HG02588 (cell line): ENCODE measurements around the gene FOXJ3.
"Not testable (repeated sequence)": the region's sequence is repeated elsewhere in the genome, so short reads cannot be mapped to it uniquely, and the experiment has no call there.

Source experiments
- ATAC-seq: cut with Tn5 transposase; IDR thresholded peaks from one replicate; pipeline ENCODE4 v1.9.1; 2021; ENCODE audit warnings: mild to moderate bottlenecking, moderate library complexity; ENCODE audit not compliant: unreplicated experiment

FOXJ3 gene

DNA sequence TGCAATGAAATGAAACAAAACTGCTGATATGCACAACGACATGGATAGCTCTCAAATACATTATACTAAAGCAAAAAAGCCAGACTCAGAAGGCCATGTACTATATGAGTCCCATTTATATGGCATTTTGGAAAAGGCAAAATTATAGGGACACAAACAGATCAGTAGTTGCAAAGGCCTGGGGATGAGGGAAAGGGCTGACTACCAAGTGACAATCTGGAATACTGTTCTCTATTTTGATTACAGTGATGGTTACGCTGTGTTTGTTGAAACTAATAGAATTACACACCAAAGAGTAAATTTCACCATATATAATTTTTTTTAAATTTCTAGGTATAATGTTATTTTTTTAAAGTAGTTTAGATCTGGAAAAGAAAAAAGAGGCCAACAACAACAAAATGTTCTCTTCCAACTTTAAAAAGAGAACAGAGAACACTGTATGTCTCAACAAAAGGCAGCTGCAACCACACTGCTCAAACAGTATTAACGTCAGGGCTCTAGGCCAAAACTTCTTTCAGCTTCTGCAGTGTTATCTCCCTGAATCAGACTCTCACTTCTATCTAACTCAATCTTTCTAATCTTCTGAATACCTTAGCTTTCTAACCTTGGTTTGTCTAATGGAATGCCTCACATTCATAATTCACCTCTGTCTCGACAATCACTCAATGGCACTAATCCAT lies 75.8 kb downstream of the FOXJ3 start:
- no peak for ATAC-seq

DNA sequence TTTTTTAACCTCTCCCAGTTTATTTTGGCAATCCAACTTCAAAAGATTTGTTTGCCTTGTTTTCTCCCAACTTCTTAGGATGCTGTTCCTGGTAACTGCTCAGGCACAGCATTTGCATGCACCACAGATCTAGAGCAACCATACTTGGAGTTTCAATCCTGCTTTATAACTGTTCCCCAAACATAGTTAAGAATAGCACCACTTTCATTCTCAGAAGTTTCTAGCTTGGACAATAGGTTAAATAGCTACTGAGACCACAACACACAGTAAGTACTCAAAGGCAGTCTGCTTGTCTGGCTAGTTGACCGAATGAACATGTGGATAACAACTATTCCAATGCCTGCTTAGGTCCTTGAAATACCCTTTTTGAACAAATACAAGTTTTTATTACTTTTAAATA lies 76.8 kb downstream of the FOXJ3 start:
- ATAC-seq = no peak

DNA sequence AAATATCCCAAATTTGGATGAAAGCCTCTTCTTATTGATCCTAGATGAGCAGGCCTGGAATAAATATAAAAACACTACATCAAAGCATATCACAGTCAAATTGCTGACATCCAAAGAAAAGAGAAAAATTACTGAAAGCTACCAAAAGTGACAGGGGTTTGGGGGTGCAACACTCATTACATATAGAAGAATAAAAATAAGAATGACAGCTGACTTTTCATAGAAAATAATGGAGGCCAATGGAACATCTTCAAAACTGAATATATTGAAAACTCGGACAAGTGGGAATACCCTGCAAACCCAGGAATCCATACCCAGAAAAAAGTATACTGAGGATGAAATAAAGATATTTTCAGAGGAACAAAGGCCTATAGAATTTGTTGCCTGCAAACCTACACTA lies 84.0 kb downstream of the FOXJ3 start:
- ATAC-seq = no peak

DNA sequence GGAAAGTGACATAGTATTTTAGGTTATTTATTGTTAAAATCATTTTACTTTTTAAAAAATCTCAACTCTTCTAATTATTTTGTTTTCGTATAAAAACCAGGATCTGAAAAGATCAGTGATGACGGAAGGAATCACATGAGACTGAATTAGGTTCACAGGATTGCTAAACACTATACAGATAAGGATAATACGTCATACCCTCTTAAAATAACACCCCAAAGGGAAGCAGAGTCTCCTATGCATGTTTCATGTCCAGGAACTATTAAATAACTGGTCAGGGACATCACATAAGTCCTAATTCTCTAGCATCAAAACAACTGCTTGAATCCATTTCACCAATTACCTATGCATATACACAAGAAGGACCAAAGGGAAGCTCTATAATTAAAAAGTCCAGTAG lies 84.9 kb downstream of the FOXJ3 start:
- ATAC-seq = no peak

DNA sequence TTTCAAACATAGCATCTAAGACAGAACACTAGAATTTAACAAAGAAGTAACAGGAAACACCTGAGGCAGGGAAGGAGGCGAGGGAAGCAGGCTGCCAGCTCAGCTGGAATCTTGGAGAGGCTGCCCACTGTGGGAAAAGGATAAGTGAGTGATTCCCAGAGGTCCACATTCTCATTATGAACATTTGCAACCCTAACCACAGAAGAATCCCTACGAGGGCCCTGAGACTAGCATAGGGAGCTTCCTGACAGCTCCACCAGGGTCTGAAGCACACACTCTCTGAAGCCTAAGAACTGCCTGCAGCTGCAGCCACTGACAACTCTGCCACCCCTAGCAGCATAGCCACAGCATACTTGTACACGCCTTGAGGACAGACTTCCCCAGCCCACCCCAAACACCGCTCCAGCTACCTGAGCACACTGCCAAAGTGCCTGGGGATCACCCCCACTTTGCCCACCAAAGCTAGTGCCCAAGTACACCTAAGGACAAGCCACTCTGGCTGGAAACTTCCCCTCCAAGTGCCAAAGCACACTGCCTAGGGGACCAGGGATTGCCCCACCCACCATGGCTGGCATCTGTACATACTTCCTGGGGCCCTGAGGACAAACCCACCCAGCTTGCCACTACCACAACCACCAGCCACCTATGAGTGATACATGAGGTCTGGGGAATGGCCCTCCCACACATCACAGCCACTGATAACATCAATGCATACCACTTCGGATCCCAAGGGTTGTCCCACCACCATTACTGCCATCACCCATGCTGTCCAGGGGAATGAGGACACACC lies 93.9 kb downstream of the FOXJ3 start:
- ATAC-seq = no peak

DNA sequence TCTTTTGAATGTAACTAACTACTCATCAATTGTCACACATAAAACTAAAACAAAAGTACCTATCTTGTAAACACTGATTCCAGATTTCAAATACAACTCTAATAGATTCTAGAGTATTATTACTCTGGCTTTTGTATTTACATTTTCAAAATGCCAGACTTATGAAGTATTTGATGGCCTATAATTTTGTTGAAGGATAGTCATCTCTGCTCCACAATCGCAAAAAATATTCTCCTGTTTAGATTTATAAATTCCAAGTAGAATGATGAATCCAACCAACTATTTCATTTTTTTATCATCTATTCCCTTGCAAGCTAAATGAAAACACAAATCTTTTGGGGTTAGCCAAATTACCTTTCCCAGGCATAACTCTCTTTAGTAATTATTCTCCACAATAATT lies 95.5 kb downstream of the FOXJ3 start:
- no peak for ATAC-seq

DNA sequence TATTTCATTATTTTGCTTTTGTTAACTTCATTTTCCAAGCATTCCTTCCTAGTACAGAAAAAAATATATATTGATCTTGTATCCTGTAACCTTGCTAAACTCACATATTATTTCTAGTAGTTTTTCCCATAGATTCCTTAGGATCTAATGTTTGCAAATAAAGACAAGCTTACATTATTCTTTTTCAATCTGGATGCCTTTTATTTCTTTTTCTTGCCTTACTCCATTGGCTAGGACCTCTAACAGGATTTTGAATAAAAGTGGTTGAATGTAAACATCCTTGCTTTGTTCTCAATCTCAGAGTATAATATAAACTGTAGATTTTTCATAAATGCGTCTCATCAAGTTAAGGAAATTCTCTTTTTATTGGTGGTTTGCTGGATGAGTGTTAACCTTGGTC lies 96.0 kb downstream of the FOXJ3 start:
- ATAC-seq = no peak

DNA sequence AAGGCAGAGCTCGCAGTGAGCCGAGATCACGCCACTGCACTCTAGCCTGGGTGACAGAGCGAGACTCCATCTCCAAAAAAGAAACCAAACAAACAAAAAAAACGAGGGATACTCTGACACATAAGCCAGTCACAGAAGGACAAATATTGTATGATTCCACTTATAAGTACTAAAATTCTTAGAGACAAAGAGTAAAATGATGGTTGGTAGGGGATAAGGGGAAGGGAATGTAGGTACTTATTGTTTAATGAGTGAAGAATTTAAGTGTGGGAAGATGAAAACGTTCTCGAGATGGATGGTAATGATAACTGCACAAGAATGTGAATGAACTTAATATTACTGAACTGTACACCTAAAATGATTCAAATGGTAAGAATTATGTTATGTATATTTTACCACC lies 103.8 kb downstream of the FOXJ3 start:
- ATAC-seq = no peak

DNA sequence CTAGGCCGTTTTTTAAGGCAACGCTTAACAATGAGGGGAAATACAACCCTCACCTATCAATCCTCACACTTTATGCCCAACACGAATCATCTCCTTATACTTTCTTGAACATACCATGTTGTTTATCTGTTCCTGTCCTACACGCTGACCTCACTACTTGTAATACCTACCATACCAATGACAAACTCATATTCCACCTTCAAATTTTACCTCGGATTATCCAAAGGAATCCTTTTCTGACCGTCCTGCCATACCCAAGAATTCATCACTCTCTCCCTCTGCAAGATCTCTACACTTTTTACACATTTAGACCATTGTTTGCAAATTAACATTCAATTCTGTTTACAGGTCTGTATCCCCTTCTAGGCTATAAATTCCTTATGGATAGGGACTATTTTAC lies 106.1 kb downstream of the FOXJ3 start:
- no peak for ATAC-seq

DNA sequence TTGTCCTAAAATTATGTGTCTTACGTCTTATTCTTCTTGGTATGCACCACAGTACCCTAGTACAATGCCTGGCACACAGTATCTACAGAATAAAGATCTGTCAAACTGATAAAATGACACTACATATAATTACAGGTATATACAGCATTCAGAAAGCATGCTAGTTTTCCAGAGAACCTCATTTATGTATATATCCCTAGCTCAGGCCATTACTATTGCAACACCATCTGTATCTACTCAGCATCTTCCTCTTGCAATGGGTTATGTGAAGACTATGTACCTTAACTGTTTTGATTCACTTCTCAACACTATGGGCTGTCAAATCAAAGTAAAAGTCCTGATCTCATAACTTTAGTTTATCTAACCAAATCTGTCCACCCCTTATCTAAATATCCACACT lies 112.0 kb downstream of the FOXJ3 start:
- ATAC-seq = no peak

DNA sequence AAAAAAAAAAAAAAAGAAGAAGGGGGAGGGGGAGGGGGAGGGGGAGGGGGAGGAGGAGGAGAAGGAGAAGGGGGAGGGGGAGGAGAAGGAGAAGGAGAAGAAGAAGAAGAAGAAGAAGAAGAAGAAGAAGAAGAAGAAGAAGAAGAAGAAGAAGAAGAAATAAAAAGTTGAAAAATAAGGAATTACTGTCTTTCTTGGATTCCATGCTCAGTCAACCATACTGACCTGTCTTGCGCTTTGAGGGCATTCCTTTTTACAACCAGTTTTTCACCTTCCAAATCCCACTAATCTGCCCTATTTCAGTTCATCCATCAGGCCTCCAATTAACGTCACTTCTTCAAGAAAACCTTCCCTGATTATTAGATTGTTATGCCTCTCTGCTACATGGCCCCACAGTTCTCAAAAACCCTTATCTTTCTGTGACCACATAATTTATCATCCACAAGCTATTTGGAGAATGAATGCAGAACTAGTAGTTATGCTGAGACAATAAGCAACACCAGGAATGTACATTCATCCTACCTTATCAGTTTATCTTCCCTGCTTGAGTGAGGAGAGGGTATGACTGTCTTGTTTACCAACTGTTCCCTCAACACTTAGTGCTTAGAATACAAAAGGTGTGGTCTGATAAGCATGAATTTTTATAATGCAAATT lies 113.0 kb downstream of the FOXJ3 start:
- ATAC-seq = no peak

DNA sequence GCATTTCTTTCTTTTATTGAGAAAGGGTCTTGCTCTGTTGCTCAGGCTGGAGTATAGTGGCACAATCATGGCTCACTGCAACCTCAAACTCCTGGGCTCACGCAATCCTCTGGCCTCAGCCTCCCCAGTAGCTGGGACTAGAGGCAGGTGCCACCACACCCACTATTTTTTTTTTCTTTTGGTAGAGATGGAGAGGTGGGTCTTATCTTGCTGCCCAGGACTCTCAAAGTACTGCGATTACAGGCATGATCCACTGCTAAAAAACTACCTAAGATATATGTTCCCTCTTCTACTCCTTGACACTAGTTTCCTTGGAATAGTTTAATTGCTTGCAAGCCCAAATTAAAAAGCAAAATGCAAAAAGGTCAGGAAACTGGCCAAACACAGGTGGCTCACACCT lies 113.6 kb downstream of the FOXJ3 start:
- no peak for ATAC-seq

DNA sequence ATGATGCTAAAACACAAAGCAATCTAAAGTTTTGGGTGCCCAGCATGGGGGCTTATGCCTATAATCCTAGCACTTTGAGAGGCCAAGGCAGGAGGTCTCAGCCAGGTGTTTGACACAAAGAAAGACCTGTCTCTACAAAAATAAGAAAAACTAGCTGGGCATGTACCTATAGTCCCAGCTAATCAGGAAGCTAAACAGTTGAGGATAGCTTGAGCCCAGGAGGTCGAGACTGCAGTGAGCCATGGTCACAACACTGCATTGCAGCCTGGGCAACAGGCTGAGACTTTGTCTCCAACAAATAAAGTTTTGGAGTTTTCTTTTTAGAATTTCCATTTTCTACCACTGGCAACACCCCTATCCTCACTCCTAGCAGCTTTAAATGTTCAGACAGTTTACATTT lies 115.4 kb downstream of the FOXJ3 start:
- no peak for ATAC-seq

DNA sequence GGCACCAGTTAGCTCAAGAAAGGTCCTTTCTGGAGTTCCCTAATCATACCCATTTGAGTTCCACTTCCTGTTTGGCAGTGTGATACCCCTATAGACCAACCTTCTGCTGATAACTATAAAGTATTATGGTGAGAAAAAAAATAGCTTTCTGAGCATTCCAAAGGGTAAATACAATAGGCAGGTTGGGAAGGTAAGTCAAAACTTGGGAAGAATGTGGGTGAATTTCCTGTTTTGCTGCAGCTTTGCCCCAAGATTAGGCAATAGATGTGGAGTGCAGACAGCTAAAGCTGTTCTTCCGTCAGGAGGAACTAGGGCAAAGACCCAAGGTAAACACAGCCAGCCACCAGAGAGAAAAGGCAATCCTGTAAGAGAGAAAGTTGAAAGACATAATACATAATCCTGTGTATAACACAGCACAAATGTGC lies 120.6 kb downstream of the FOXJ3 start:
- ATAC-seq = no peak

DNA sequence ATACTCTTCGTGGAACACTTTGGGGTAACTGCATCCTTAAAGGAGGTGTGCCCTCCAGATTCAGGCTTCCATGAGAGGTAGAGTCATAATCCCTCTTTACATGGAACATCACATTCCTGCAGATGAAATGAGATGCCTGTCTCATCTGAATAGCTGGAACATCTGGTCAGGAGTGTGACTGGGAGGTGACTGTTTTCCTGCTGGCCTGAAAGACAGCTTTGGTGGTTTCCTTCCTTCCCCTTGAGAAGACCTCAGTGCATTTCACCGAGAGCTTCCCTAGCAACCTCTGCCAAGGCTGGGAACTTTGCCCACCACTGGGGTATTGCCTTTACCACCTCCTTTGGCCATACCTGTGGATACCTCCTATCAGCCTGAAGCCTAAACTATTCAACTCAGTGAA lies 123.8 kb downstream of the FOXJ3 start:
- ATAC-seq = no peak

DNA sequence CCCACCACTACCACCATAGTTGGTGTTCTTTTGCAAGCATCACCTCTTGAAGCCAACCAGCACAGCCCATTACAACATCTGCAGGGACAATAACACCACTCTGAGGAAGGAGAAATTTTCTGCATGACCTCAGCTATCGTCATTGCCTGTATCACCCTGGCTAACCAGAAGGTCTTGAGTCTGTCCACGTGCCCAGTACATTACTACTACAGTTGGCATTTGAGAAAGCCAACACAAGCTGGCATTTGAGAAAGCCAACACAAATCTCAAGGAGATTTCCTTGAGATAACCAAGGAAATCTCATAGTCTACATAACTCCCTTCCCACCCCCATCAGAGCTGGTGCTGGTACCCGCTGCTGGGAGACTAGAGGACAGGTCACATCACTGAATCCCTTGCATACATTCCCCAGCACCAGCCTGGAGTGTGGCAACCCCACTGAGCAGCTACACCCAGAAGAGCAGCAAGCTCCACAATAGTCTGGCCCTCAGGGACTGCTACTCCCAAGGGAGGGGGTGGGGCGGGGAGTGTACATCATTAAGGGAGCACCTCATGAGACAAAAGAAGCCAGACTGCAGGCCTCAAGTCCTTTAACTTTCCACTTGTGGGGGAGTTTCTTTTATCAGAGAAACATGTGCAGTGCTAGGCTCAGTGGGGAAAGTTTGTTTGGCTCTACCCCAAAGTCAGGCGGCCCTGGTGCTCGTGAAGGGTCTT lies 124.5 kb downstream of the FOXJ3 start:
- no peak for ATAC-seq

DNA sequence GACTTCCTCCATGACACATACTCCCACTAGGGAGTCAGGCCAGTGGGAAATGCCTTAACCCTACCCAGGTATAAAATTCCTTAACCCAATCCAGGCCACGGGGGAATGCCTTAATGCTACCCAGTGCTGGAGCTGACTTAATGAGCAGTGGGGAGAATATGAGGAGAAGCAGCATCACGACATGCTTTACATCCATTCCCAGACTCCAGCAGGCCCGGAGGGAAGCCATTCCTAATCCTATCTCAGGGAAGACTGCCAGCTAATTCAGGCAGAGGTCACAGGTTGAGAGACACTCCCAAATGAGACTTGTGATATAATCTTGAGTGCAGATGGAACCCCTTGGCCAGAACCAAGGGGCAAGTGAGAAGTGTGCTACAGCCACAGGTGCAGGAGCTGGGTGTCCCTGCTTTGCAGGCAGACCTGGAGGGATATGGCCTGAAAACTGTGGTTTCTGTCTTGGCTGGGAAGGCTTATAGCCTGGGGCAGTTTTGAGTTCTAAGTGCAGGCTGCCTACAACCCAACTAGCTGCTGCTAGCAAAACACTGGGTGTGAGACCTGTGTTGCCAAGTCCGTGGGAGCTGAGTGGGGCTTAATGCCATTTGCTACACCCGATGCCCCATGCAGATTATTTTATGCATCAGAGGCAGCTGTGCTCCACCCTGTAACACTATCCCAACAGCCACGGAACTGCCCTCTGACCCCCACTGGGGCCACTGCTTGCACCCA lies 125.3 kb downstream of the FOXJ3 start:
- ATAC-seq = no peak

DNA sequence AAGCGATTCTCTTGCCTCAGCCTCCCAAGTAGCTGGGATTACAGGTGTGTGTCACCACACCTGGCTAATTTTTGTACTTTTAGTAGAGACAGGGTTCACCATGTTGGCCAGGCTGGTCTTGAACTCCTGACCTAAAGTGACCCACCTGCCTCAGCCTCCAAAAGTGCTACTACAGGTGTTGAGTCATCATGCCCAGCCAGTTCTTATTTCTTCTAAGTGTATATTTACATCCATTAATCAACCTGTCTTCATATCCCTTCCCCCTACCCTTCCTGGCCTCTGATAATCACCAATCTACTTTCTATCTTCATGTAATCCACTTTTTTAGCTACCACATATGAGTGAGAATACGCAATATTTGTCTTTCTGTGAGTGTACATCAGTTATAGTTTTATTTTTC lies 128.1 kb downstream of the FOXJ3 start:
- ATAC-seq = not testable (repeated sequence)

DNA sequence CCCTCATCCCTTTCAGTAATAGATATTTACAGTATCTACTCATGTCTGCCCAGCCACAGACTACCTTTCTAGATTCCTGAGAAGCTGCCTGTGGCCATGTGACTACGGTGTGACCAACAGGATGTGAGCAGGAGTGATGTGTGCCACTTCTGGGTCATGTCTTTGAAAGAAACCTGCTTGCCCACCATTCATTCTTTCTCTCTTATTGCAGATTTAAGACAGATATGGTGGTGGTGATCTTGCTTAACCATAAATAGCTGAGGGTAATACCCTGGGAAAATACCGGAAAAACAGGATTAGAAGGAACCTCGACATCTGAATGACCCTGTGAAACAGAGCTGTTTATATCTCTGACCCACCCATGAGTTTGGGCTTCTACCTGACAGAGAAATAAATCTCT lies 128.9 kb downstream of the FOXJ3 start:
- ATAC-seq = no peak

DNA sequence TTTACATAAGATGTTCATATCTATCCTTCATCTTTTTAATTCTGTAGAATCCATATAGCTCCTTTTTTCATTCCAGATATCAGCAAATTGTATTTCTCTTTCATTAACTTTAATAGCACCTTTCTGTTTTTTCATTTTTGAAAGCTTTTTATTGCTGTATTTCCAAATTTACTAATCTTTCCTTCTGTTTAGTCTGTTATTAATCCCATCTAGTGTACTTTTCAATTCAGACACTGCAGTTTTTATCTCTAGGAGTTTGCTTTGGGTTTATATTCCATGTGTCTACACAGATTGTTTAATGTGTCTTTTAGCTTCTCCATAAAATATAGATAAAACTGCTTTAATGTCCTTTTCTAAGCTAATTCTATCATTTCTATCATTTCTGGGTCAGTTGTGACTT lies 133.0 kb downstream of the FOXJ3 start:
- ATAC-seq = no peak

DNA sequence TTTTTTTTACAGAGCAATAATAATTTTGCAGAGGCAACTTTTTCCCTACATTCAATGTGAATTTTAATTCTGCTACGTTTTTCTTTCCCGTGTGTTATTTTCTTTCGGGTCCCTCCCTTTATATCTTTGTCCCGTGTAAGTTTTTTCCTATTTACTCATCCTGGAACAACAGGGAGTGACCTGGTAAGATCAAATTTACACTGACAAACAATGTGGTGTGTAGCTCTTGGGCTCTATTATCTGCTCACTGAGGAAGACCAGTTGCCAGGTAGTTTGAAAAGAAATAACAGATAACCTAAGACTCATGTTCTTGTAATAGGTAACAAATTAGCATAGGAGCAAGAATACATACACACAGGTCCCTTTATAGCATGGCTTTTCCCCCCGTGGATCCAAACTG lies 136.8 kb downstream of the FOXJ3 start:
- ATAC-seq = no peak
